SK-N-SH (cell line): ENCODE measurements around the gene SLC7A11. TPM values are rescaled to one million over a fixed set of nuclear protein-coding genes. Genes with fewer than 3 reads are reported as not detected.

Experiments
- CTCF ChIA-PET: fragments of 300-600, 350-600 bp; formaldehyde crosslinking; extraction: SDS; loops from one replicate; lab custom pipeline; 2021; lab: Yijun Ruan, JAX
- POLR2A ChIA-PET: fragments of 350-600 bp; sonication (Branson Sonifier 250); formaldehyde crosslinking; extraction: SDS; loops from one replicate; lab custom pipeline; 2020; ENCODE audit warnings: antibody characterized with exemption, inconsistent platforms; lab: Yijun Ruan, JAX
- DNase-seq: peaks from one replicate; pipeline ENCODE4 v3.0.0; 2012
- H2AFZ ChIP-seq: fragments of 200-600 bp; sonication (generic); 2 replicates; pipeline ENCODE4 v1.8.1; 2016; ENCODE audit warnings: antibody characterized with exemption, mild to moderate bottlenecking, low read depth
- H3F3A ChIP-seq: fragments of 200-600 bp; sonication (generic); replicated peaks from 2 replicates; pipeline ENCODE3; 2016; ENCODE audit warnings: antibody characterized with exemption, mild to moderate bottlenecking; ENCODE audit not compliant: insufficient read depth
- H3K27ac ChIP-seq, 2 experiments: fragments of 200-500 bp in 1 of 2; fragments of 200-600 bp in 1 of 2; sonication (Bioruptor generic) in 1 of 2; sonication (generic), shearing (Covaris generic) in 1 of 2; 2 replicates each; pipeline versions ENCODE4 v1.5.1 to v1.6.1; 2014 to 2016; ENCODE audit warnings: low read depth in 2 of 2, inconsistent platforms in 1 of 2, low read length in 1 of 2, mild to moderate bottlenecking in 1 of 2, mixed read lengths in 1 of 2
- H3K27me3 ChIP-seq: fragments of 200-600 bp; sonication (generic), shearing (Covaris generic); 2 replicates; pipeline ENCODE4 v1.6.1; 2016; ENCODE audit warnings: mixed run types; ENCODE audit not compliant: insufficient read depth
- H3K36me3 ChIP-seq, 2 experiments: fragments of 200-500 bp in 1 of 2; fragments of 200-600 bp in 1 of 2; sonication (Bioruptor generic) in 1 of 2; sonication (generic) in 1 of 2; replicated peaks in 1 of 2; 2 replicates each; pipeline versions ENCODE3 to v1.5.1; 2014 to 2016; ENCODE audit warnings: low read length in 1 of 2, mild to moderate bottlenecking in 1 of 2; ENCODE audit not compliant: insufficient read depth in 2 of 2, control insufficient read depth in 1 of 2
- H3K4me1 ChIP-seq, 2 experiments: fragments of 200-500 bp in 1 of 2; fragments of 200-600 bp in 1 of 2; sonication (Bioruptor generic) in 1 of 2; sonication (generic), shearing (Covaris generic) in 1 of 2; 2 replicates each; pipeline versions ENCODE4 v1.5.1 to v1.6.1; 2014 to 2016; ENCODE audit warnings: low read depth in 1 of 2, low read length in 1 of 2, mixed run types in 1 of 2; ENCODE audit not compliant: insufficient read depth in 2 of 2, control insufficient read depth in 1 of 2
- H3K4me2 ChIP-seq: fragments of 200-600 bp; sonication (generic), shearing (Covaris generic); 2 replicates; pipeline ENCODE4 v1.6.1; 2017; ENCODE audit warnings: mixed run types
- H3K4me3 ChIP-seq, 2 experiments: fragments of 200-500 bp in 1 of 2; fragments of 200-600 bp in 1 of 2; sonication (Bioruptor generic) in 1 of 2; sonication (generic), shearing (Covaris generic) in 1 of 2; 2 replicates each; pipeline versions ENCODE4 v1.5.1 to v1.8.1; 2014 to 2016; ENCODE audit warnings: low read depth in 2 of 2, inconsistent platforms in 1 of 2, low read length in 1 of 2, mild to moderate bottlenecking in 1 of 2, mixed read lengths in 1 of 2, moderate library complexity in 1 of 2
- H3K79me2 ChIP-seq: fragments of 200-600 bp; sonication (generic); 2 replicates; pipeline ENCODE4 v1.8.1; 2017; ENCODE audit warnings: mild to moderate bottlenecking; ENCODE audit not compliant: insufficient read depth
- H3K9ac ChIP-seq: fragments of 200-600 bp; sonication (generic); 2 replicates; pipeline ENCODE4 v1.6.1; 2017; ENCODE audit warnings: mixed run types
- H3K9me2 ChIP-seq: fragments of 200-600 bp; sonication (generic); 2 replicates; pipeline ENCODE4 v1.6.1; 2017; ENCODE audit warnings: mixed run types
- H3K9me3 ChIP-seq: fragments of 200-600 bp; sonication (generic); 2 replicates; pipeline ENCODE4 v1.6.1; 2017; ENCODE audit warnings: mixed run types, mild to moderate bottlenecking, moderate library complexity
- H4K20me1 ChIP-seq: fragments of 200-600 bp; sonication (generic); 2 replicates; pipeline ENCODE4 v1.6.1; 2017; ENCODE audit warnings: mild to moderate bottlenecking, mixed run types; ENCODE audit not compliant: insufficient read depth
- CHD2 ChIP-seq: fragments of 150-350 bp; IDR thresholded peaks from 2 replicates; pipeline ENCODE4 v1.6.1; 2018; ENCODE audit warnings: low read length; ENCODE audit not compliant: partially characterized antibody
- FOSL2 ChIP-seq: IDR thresholded peaks from 2 replicates; pipeline ENCODE4 v1.4.0; 2012; ENCODE audit warnings: low read depth, mild to moderate bottlenecking, moderate library complexity, borderline replicate concordance
- FOXJ3 ChIP-seq: sonication (generic); formaldehyde crosslinking; IDR thresholded peaks from 2 replicates; pipeline ENCODE4 v1.5.1; 2020; ENCODE audit warnings: mild to moderate bottlenecking, missing genetic modification reagents
- FOXM1 ChIP-seq: IDR thresholded peaks from 2 replicates; pipeline ENCODE4 v1.4.0; 2012; ENCODE audit warnings: low read depth, mild to moderate bottlenecking
- GATA2 ChIP-seq: sonication (generic); formaldehyde crosslinking; IDR thresholded peaks from 2 replicates; pipeline ENCODE4 v1.5.0; 2020; ENCODE audit warnings: mild to moderate bottlenecking, missing genetic modification reagents
- IRF3 ChIP-seq: fragments of 150-350 bp; IDR thresholded peaks from 2 replicates; pipeline ENCODE4 v1.6.1; 2016; ENCODE audit warnings: mild to moderate bottlenecking, low read depth, low read length
- MAX ChIP-seq: IDR thresholded peaks from 2 replicates; pipeline ENCODE4 v1.4.0; 2012; ENCODE audit warnings: low read depth
- NFIC ChIP-seq: IDR thresholded peaks from 2 replicates; pipeline ENCODE4 v1.4.0; 2012; ENCODE audit warnings: borderline replicate concordance
- PBX3 ChIP-seq: IDR thresholded peaks from 2 replicates; pipeline ENCODE4; 2012
- POLR2AphosphoS5 ChIP-seq: IDR thresholded peaks from 2 replicates; pipeline ENCODE4 v1.6.1; 2012; ENCODE audit warnings: low read depth, low read length
- RAD21 ChIP-seq: IDR thresholded peaks from 2 replicates; pipeline ENCODE4 v1.6.1; 2012; ENCODE audit warnings: mild to moderate bottlenecking, low read length
- SMC3 ChIP-seq: IDR thresholded peaks from 2 replicates; pipeline ENCODE4 v1.6.1; 2012; ENCODE audit warnings: low read depth, low read length, improper control_type of control experiment
- TCF12 ChIP-seq: IDR thresholded peaks from 2 replicates; pipeline ENCODE4 v1.4.0; 2012
- USF1 ChIP-seq: IDR thresholded peaks from 2 replicates; pipeline ENCODE4 v1.4.0; 2012; ENCODE audit warnings: low read depth, borderline replicate concordance
- WGBS: methylation state at CpG from one replicate; pipeline ENCODE4 v1.1.6; 2017; ENCODE audit warnings: low lambda C conversion rate; 5-methylcytosine and 5-hydroxymethylcytosine counted together
- polyA plus RNA-seq, 3 experiments: library from polyadenylated mRNA; depleted of rRNA; stranded (reverse); fragments of >200 nt; gene quantifications; 2 replicates each; pipeline ENCODE4 v1.2.3, GENCODE V29; 2012

Gene SLC7A11
- polyA plus RNA-seq, 1 of the 3 experiments (the other 2 are of a cell fraction), result 3.1 TPM

GRCh38 chr4:138199568-138200235 lies 42.4 kb downstream of the SLC7A11 start:
- Histone ChIP-seq H3K4me2 (no peak overlapping the region), H2AFZ (peak overlapping the region; percentile 20; the same call in 1 of the 2 replicates), H3K4me3 (no peak overlapping the region), H3K36me3 (peaks cover 0 to 4% of the 10 kb centered on the region in 2 experiments), H3K79me2 (no peaks in the 10 kb centered on the region), H3K9ac (no peak overlapping the region), H3K27ac (no peak overlapping the region), H3K27me3 (no peaks in the 10 kb centered on the region), H3K9me2 (no peaks in the 10 kb centered on the region), H3K9me3 (no peaks in the 10 kb centered on the region), H3K4me1 (no peaks in the 10 kb centered on the region; a peak in 1 of 4 replicates), H3F3A (no peaks in the 10 kb centered on the region), H4K20me1 (no peaks in the 10 kb centered on the region)
- no peak for DNase-seq
- ChIA-PET CTCF (no interaction called here), POLR2A (no interaction called here)
- no peak for TF ChIP-seq FOXJ3 (CRISPR knock-in tag)
- no peak for TF ChIP-seq CHD2
- TF ChIP-seq PBX3, result no peak
- no peak for TF ChIP-seq TCF12
- 79% methylated on average over 5 of the region's 5 CpGs for WGBS

GRCh38 chr4:138196153-138196552 lies 46.0 kb downstream of the SLC7A11 start:
- CTCF ChIA-PET, result interaction anchor here (0.7 kb wide), 1 partner anchor 13 kb away, joined by 3 read pairs; no protein-coding TSS in a partner anchor

GRCh38 chr4:138193963-138194362 lies 48.2 kb downstream of the SLC7A11 start:
- no peak overlapping the region for H2AFZ ChIP-seq
- CTCF ChIA-PET, result interaction anchor here (1.0 to 3.7 kb wide), 2 partner anchors 10 to 11 kb away, joined by 3 to 20 read pairs; no protein-coding TSS in a partner anchor
- H3K36me3 ChIP-seq, result peaks cover 0 to 4% of the 10 kb centered on the region in 2 experiments
- no peaks in the 10 kb centered on the region for H3K9me2 ChIP-seq
- no peaks in the 10 kb centered on the region for H3K27me3 ChIP-seq
- H3F3A ChIP-seq, result no peaks in the 10 kb centered on the region
- no peak overlapping the region for H3K9ac ChIP-seq
- H3K79me2 ChIP-seq, result no peaks in the 10 kb centered on the region
- 94% methylated on average over 1 of the region's 1 CpG for WGBS
- no peak overlapping the region for H3K27ac ChIP-seq
- H4K20me1 ChIP-seq, result no peaks in the 10 kb centered on the region
- DNase-seq, result no peak
- no peak overlapping the region for H3K4me2 ChIP-seq
- POLR2A ChIA-PET, result no interaction called here
- no peak overlapping the region for H3K4me3 ChIP-seq
- no peaks in the 10 kb centered on the region for H3K4me1 ChIP-seq
- no peak for TF ChIP-seq USF1
- no peak for TF ChIP-seq POLR2AphosphoS5
- no peak for TF ChIP-seq CHD2
- no peak for TF ChIP-seq NFIC
- TF ChIP-seq IRF3, result no peak
- no peak for TF ChIP-seq FOXM1
- no peak for TF ChIP-seq PBX3
- no peak for TF ChIP-seq SMC3
- no peak for TF ChIP-seq FOSL2
- TF ChIP-seq MAX, result no peak
- no peaks in the 10 kb centered on the region for H3K9me3 ChIP-seq

More at GRCh38 chr4:138196153-138196552, 46.0 kb downstream of the SLC7A11 start:
- no peak for TF ChIP-seq GATA2 (CRISPR knock-in tag)
- TF ChIP-seq NFIC, result no peak
- TF ChIP-seq RAD21, result no peak
- TF ChIP-seq, all 33 proteins: peak for 0
- Histone ChIP-seq H2AFZ (no peak overlapping the region), H3K27me3 (no peaks in the 10 kb centered on the region), H3K4me1 (no peaks in the 10 kb centered on the region; a peak in 1 of 4 replicates), H3K9me2 (no peaks in the 10 kb centered on the region), H3K79me2 (no peaks in the 10 kb centered on the region), H3K4me3 (no peak overlapping the region), H3K9me3 (no peaks in the 10 kb centered on the region), H4K20me1 (no peaks in the 10 kb centered on the region), H3K4me2 (no peak overlapping the region), H3K27ac (no peak overlapping the region), H3F3A (no peaks in the 10 kb centered on the region), H3K36me3 (peaks cover 0 to 4% of the 10 kb centered on the region in 2 experiments), H3K9ac (no peak overlapping the region)
- POLR2A ChIA-PET, result no interaction called here
- WGBS, result 95% methylated on average over 3 of the region's 3 CpGs
- DNase-seq, result no peak
